CD4-positive, alpha-beta T cell treated with Interleukin-6 at 100 ng/mL for 8 hours (primary cell): ENCODE results near the gene ZNF3.

Experiments used
- DNase-seq: peaks from one replicate; pipeline ENCODE4 v3.0.0-alpha.2; 2020; ENCODE audit warnings: mixed read lengths, low spot score

The ZNF3 gene

GRCh38 chr7:100053215-100053614 is 28.3 kb downstream of the ZNF3 start:
- DNase-seq = peak; percentile 30

DNA sequence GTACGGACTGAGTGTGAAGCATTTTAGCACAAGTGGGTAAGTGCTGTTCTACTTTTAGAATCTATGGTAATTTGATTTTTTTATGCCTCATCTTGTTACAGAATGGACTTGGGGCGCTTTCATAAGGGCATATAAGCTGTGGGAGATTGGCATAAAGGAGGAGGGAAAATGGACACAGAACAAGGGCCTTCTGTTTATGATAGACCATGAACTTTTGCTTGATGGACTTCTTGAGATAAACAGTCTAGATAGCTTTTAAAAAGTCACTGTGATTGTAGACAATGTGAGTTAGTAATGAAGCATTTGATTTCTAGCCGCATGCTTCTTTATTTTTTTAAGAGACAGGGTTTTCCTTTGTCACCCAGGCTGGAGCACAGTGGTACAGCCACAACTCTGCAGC is 29.9 kb downstream of the ZNF3 start:
- no peak for DNase-seq

DNA sequence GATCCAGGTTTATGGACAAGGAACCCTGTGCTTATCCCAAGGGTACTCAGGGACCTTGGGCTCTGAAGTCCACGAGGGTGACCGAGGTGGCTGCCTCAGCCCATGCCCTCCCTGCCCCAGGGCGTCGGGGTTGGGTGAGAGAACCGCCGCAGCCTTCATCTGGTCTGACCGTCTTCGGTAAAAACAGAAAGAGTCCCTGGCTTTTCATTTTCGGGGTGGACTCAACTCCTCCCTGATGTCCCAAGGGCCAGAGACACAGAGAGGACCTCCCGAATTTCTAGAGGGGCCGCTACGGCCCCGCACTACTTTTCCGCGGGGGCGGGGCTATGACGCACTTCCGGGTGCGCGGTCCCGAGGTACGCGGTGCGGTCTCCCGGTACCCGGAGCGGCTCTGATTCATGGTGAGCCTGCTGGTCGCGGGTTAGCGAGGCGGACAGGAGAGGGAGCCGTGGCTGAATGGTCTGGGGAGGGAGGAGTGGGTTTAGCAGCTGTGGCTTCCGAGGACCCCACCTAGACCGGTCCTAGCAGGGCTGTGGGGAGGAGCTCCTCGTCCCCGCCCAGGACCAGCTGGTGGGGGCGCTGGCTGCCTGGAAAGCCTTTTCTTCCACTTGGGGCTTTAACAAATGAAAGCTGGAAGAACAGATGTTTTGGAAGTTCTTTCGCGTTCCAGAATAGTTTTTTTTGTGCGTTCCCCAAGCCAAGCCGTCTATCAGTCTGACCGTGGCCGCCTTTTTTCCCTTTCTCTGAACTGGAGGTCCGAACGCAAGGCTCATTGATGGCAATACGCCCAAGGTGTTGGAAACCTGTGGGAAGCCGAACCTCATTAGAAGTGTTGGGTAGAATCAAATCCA is 31.9 kb downstream of the ZNF3 start, which contains the start of gene ZSCAN21:
ZSCAN21 (plus strand) TSS at position 334 of the 851 bp plus-strand sequence. CDS start 7,233 bp downstream, outside the sequence.
- peak; percentile 69 for DNase-seq

DNA sequence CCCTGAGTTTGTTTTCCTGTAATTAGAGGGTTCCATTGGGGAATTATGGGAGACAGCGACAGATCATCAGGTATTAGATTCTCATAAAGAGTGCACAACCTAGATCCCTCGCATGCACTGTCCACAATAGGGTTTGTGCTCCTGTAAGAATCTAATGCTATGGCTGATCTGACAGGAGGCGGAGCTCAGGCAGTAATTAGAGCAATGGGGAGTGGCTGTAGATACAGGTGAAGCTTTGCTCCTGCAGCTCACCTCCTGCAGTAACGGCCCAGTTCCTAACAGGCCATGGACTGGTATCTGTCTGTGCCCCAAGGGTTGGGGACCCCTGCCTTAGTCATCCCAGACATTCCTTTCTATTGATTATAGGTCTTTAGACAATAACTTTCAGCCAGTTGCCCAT is 32.8 kb downstream of the ZNF3 start:
- no peak for DNase-seq

GRCh38 chr7:100044718-100045117 is 36.8 kb downstream of the ZNF3 start:
- no peak for DNase-seq

GRCh38 chr7:100040575-100040974 is 40.9 kb downstream of the ZNF3 start:
- no peak for DNase-seq

- DNase-seq = no peak
Observed at GRCh38 chr7:100038326-100038725, 43.2 kb downstream of the ZNF3 start.

DNA sequence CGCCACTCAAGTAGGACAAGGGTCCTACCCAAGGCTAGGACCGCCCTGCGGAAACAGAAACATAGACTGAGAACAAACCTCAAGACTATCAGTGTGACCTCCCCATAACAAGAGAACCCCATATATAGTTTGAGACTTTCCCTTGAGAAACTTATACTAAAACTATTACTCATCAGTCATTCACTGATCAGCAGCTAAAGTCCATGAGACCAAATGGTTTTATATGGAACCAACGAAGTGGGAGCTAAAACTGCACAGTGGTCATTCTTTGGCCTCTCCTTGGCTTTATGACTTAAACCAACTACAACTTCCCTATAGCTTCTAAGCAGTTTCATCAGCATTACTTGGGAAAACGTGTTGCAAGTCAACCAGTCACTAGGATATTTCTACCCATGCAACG is 45.6 kb downstream of the ZNF3 start:
- DNase-seq = no peak

DNA sequence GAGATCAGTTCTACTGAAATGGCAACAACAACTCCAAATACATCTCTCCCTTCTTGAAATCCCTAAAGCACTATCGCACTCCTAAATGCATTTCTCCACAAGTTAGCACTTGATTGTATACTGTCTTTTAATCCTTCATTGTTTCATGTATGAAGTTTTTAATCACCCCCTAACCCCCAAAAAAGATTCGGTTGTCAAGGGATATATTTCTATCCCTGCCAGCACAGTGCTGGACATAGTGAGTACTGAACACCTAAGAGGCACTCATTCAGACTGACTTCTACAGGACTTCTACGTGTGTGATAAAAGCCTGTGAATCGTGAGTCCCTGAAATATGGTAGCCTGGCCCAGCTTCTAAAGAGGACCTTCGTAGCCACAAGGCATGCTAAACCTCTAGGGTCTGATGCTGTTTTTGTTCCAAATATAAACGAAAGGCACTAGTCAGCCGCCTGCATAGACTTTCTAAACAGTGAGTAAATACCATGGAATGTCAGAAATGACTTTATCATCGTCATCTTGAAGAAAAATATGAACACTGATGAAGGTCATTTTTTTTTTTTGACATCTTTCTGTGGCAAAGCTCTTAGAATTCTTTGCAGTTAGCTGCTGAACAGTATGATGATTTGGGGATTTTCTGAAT is 46.5 kb downstream of the ZNF3 start:
- DNase-seq = no peak

DNA sequence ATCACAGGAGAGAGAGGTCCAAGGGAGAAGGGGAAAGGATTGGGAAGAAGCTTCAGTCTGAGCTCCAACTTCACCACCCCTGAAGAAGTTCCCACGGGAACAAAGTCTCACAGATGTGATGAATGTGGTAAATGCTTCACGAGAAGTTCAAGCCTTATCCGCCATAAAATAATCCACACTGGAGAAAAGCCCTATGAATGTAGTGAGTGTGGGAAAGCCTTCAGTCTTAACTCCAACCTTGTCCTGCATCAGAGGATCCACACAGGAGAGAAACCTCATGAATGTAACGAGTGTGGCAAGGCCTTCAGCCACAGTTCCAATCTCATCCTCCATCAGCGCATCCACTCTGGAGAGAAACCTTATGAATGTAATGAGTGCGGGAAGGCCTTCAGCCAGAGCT is 48.0 kb downstream of the ZNF3 start:
- DNase-seq = no peak

DNA sequence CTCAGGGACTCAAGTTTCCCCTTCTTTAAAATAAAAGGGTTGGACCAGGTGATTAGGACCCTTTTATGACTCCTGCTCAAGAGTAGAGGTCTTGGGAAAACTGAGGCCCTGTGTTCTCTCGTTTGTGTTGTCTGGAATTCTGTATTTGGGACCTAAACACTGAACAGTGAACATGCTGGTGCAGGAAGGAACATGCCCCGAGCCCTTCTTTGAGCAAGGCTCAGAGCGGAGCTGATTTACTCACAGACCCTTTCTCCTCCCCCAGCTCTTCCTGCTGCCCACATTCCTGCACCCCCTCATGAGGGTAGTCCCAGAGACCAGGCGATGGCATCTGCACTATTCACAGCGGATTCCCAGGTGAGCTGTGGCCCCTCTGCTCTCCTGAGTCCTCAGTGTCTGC is 51.9 kb downstream of the ZNF3 start:
- no peak for DNase-seq

DNA sequence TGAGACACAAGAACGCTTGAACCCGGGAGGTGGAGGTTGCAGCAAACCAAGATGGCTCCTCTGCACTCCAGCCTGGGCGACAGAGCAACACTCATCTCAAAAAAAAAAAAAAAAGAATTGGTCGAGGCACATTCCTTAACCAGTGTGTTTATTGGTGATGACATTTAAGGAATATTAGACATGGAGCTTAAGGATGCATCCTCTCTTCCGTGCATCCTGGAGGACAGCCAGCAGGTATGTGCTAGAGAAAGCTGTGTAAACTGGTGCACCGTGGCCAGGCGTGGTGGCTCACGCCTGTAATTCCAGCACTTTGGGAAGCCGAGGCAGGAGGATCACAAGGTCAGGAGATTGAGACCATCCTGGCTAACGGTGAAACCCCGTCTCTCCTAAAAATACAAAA is 54.3 kb downstream of the ZNF3 start:
- DNase-seq = no peak

GRCh38 chr7:100024020-100024619 is 57.4 kb downstream of the ZNF3 start:
- no peak for DNase-seq

- no peak for DNase-seq
Observed at GRCh38 chr7:100023526-100023925, 58.0 kb downstream of the ZNF3 start.

GRCh38 chr7:100022621-100023020 is 58.9 kb downstream of the ZNF3 start:
- no peak for DNase-seq

- no peak for DNase-seq
Observed at GRCh38 chr7:100021297-100021696, 60.2 kb downstream of the ZNF3 start.
